ENCODE data around the gene APBA1. TPM values are rescaled to one million over a fixed set of nuclear protein-coding genes. Genes with fewer than 3 reads are reported as not detected.

The APBA1 gene
- total RNA-seq, 2 experiments from 2014 or later: 0.47 to 1.4 TPM

DNA sequence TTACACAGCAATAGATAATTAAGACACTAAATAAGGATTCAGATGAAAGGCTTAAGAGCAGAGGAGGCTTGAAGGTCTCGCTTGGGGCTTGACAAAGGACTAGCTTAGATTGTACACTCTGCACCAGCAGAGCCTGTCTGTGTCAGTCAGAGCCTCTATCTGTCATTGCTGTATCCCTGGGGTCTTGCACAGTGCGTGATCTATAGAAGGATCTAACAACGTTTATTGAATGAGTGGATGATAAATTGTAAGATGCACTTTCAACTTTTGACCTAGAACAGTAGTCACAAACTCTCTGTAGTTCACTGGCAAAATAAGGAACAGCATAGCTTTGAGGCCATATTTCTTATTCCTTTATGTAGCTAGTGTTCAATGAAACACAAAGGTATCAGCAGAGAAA lies 173.7 kb downstream of the APBA1 start:
- H3K27ac ChIP-seq (ENCODE audit: low read depth in 1 of 2, low read length in 2 of 2): no peak overlapping the region
- H3K9me3 ChIP-seq (ENCODE audit: control insufficient read depth in 1 of 2, insufficient read depth in 1 of 2, low read length in 2 of 2): no peaks in the 10 kb centered on the region
- no peak overlapping the region for H3K4me3 ChIP-seq (ENCODE audit: low read length)
- ChIA-PET POLR2A (no interaction called here), CTCF (no interaction called here)
- Mint-ChIP-seq H3K9me3 (no peaks in the 10 kb centered on the region), H3K4me3 (no peak overlapping the region), H3K27ac (no peak overlapping the region), H3K4me1 (ENCODE audit: low read depth) (no peaks in the 10 kb centered on the region), H3K36me3 (ENCODE audit: low read depth) (no peaks in the 10 kb centered on the region), H3K27me3 (no peaks in the 10 kb centered on the region)
- ATAC-seq (ENCODE audit: poor library complexity) (no peak), DNase-seq (no peak)
- TF ChIP-seq, protein P1, sequence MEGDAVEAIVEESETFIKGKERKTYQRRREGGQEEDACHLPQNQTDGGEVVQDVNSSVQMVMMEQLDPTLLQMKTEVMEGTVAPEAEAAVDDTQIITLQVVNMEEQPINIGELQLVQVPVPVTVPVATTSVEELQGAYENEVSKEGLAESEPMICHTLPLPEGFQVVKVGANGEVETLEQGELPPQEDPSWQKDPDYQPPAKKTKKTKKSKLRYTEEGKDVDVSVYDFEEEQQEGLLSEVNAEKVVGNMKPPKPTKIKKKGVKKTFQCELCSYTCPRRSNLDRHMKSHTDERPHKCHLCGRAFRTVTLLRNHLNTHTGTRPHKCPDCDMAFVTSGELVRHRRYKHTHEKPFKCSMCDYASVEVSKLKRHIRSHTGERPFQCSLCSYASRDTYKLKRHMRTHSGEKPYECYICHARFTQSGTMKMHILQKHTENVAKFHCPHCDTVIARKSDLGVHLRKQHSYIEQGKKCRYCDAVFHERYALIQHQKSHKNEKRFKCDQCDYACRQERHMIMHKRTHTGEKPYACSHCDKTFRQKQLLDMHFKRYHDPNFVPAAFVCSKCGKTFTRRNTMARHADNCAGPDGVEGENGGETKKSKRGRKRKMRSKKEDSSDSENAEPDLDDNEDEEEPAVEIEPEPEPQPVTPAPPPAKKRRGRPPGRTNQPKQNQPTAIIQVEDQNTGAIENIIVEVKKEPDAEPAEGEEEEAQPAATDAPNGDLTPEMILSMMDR (IDR thresholded peaks at IDR 0.05): no peak
- H3K36me3 ChIP-seq (ENCODE audit: insufficient read depth, low read length): no peaks in the 10 kb centered on the region
- peaks cover 6% of the 10 kb centered on the region for H3K4me1 ChIP-seq (ENCODE audit: insufficient read depth, low read length)
- no peaks in the 10 kb centered on the region for H3K27me3 ChIP-seq (ENCODE audit: control insufficient read depth in 1 of 2, insufficient read depth in 2 of 2, low read length in 2 of 2)
- intact Hi-C loops (cut with DNase I, micrococcal nuclease): no loop called here

DNA sequence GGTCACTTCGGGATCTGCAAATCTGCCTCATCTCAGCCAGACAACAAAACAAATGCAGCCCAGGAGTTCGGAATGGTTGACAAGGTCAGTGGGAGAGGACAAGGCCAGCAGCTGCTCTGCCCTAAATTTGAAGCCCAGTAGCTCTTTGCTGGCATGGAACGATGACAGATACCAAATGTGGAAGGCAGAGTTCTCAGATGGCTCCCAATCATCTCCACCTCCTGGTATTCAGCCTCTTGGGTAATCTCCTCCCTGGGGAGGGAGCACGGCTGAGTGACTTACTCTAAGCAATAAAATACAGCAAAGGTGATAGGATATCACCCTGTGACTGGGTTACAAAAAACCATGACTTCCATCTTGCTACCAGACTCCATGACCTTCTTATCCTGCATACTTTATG lies 174.4 kb downstream of the APBA1 start:
- Histone ChIP-seq H3K27me3 (ENCODE audit: control insufficient read depth in 1 of 2, insufficient read depth in 2 of 2, low read length in 2 of 2) (no peaks in the 10 kb centered on the region), H3K4me1 (ENCODE audit: insufficient read depth, low read length) (peaks cover 6% of the 10 kb centered on the region), H3K36me3 (ENCODE audit: insufficient read depth, low read length) (no peaks in the 10 kb centered on the region), H3K27ac (ENCODE audit: low read depth in 1 of 2, low read length in 2 of 2) (no peak overlapping the region), H3K4me3 (ENCODE audit: low read length) (no peak overlapping the region), H3K9me3 (ENCODE audit: control insufficient read depth in 1 of 2, insufficient read depth in 1 of 2, low read length in 2 of 2) (no peaks in the 10 kb centered on the region)
- ChIA-PET POLR2A (no interaction called here), CTCF (no interaction called here)
- TF ChIP-seq, protein P1 (IDR thresholded peaks at IDR 0.05): no peak
- no peaks in the 10 kb centered on the region for H3K36me3 Mint-ChIP-seq (ENCODE audit: low read depth)
- H3K9me3 Mint-ChIP-seq: no peaks in the 10 kb centered on the region
- no peak overlapping the region for H3K4me3 Mint-ChIP-seq
- ATAC-seq (ENCODE audit: poor library complexity): no peak
- no peak overlapping the region for H3K27ac Mint-ChIP-seq
- DNase-seq: no peak
- no peaks in the 10 kb centered on the region for H3K4me1 Mint-ChIP-seq (ENCODE audit: low read depth)
- no peaks in the 10 kb centered on the region for H3K27me3 Mint-ChIP-seq
- intact Hi-C loops (cut with DNase I, micrococcal nuclease): no loop called here

DNA sequence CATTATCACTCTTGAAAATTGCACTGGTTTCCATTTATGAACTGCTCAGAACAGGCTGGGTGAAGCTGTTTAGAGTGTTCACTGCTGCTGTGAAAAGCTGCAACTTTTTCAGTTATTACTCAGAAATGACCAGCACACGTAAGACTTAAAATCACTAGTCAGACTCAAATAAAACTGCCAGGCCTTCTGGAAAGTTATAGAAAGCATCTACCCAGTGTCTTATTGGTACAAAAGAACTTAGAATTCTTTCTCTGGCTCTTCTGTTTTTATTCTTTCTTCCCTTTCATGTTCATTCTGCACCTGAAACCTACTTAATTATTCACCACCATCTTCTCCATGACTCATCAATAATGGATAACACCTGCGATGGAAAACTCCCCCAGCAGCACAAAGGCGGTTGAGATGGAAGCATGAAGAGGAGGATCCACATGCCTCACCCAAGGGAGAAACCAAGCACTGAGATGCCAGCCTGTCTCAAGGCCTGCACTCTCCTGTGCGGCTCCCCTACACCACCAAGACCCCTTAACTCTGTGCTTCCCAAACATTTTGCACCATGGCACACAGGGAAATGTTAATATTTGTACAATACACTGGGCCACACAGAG lies 175.2 kb downstream of the APBA1 start:
- ATAC-seq (ENCODE audit: poor library complexity): no peak
- TF ChIP-seq, protein P1 (IDR thresholded peaks at IDR 0.05): no peak
- no peaks in the 10 kb centered on the region for H3K9me3 ChIP-seq (ENCODE audit: control insufficient read depth in 1 of 2, insufficient read depth in 1 of 2, low read length in 2 of 2)
- H3K36me3 ChIP-seq (ENCODE audit: insufficient read depth, low read length): no peaks in the 10 kb centered on the region
- no peak overlapping the region for H3K27ac Mint-ChIP-seq
- intact Hi-C loops (cut with DNase I, micrococcal nuclease): no loop called here
- H3K27me3 Mint-ChIP-seq: no peaks in the 10 kb centered on the region
- H3K4me3 ChIP-seq (ENCODE audit: low read length): no peak overlapping the region
- CTCF ChIA-PET: no interaction called here
- no peak for DNase-seq
- no peaks in the 10 kb centered on the region for H3K9me3 Mint-ChIP-seq
- peaks cover 4% of the 10 kb centered on the region for H3K4me1 ChIP-seq (ENCODE audit: insufficient read depth, low read length)
- no peak overlapping the region for H3K4me3 Mint-ChIP-seq
- H3K27me3 ChIP-seq (ENCODE audit: control insufficient read depth in 1 of 2, insufficient read depth in 2 of 2, low read length in 2 of 2): no peaks in the 10 kb centered on the region
- H3K4me1 Mint-ChIP-seq (ENCODE audit: low read depth): no peaks in the 10 kb centered on the region
- no peak overlapping the region for H3K27ac ChIP-seq (ENCODE audit: low read depth in 1 of 2, low read length in 2 of 2)
- H3K36me3 Mint-ChIP-seq (ENCODE audit: low read depth): no peaks in the 10 kb centered on the region
- POLR2A ChIA-PET: no interaction called here

Measured in CD4-positive, alpha-beta T cell (primary cell).